PFSK-1 (cell line): ENCODE data around the gene DLST.

ENCODE experiments used
- REST ChIP-seq, 2 experiments: IDR thresholded peaks; 2 replicates each; pipeline versions ENCODE4 v1.6.1 to v1.8.0; 2011 to 2012; ENCODE audit warnings: low read depth in 2 of 2, low read length in 2 of 2, control low read depth in 1 of 2, inconsistent platforms in 1 of 2, mild to moderate bottlenecking in 1 of 2, moderate library complexity in 1 of 2; ENCODE audit not compliant: insufficient read depth in 1 of 2
- SIN3A ChIP-seq: IDR thresholded peaks from 2 replicates; pipeline ENCODE4 v1.6.1; 2012; ENCODE audit warnings: mild to moderate bottlenecking, low read length, moderate library complexity, borderline replicate concordance; ENCODE audit not compliant: insufficient read depth

DNA sequence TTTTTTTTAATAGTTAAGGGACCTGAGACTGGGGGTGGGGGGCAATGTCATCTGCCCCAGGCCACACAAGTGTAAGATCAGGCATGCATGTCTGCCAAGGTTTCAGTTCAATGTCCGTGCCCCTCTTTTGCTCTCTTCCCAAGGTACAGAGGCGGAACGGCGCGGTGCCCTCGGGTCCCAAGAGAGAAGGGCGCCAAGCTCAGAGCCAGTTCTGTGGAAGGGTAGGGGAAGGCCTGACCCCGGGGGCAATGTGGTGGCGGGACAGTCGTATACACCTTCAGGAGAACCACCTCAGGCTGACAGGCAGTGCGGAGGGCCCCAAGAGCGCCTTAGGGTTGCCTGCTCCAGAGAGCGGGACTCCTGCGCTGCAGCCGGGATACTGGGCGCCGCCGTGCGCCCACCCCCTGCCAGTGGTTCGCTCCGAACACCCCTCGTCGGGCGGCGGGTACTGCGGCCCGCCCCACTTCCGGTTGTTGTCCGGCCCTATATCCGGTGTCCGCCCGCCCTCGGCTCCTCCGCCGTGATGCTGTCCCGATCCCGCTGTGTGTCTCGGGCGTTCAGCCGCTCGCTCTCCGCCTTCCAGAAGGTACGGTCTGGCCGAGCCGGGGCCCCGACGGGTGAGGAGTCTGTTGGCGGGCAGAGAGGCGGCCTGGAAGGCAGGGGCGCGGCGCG is at the start of gene DLST:
- TF ChIP-seq SIN3A (no peak), REST (IDR thresholded peaks at IDR 0.05; ENCODE audit: insufficient read depth in 1 of 2, low read depth in 2 of 2, low read length in 2 of 2) (no peak)
